Measurements from ENCODE around the gene GNPNAT1. TPM values are rescaled to one million over a fixed set of nuclear protein-coding genes. Genes with fewer than 3 reads are reported as not detected.

Gene GNPNAT1
- total RNA-seq (2021) (43.2 and 45.2 TPM in 2 replicates), Bru-seq, nascent RNA (percentile 81 among the genes with signal in this experiment), BruChase-seq, experiment 1, labeled RNA remaining after a 2-hour chase (percentile 87 among the genes with signal in this experiment), BruChase-seq, experiment 2, labeled RNA remaining after a 6-hour chase (percentile 96 among the genes with signal in this experiment)
- long read RNA-seq, transcript GNPNAT1-201 (6 exons, 3,860 nt): major isoform, 54 of 76 reads
- long read RNA-seq, partial matches to known transcripts: 2 of 76 reads
- long read RNA-seq, other reads (novel, unspliced or antisense): 19 of 76 reads

DNA sequence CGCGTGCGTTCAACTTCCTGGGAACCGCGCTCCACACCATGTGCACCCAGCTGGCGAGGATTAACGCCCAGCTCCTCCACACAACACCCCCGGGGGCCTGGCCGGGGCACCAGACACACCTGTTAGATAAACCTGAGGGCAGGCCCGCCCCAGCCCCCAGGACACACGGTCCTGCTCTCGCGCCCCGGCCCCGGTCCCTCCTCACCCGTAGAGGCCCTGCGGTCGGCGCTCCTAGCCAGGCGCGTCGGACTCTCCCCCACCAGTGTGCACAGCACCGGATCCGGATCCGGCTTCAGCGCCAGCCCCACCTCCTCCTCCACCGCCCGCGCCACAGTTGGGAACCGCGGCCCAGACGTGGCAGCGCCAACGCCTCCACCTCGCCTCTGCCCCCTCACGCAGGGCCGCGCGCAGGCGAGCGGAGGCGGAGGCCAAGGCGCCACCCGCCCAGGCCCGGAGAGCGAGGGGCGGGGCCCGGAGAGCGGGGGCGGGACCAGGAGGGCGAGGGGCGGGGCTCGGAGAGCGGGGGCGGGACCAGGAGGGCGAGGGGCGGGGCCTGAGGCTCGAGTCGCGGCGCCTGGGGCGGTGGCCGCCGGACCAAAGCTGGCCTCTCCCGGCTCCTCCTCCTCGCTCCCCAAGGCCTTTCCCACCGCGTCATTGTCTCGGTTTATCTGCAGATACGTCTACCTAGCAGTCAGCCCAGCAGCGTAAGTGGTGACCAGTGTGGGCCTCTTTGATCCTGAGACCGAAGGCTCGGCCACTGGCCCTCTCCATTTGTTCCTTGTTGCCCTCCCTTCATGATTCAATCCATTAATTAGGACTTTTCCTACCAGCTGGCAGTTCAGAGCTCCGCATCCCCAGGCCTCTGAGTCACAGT, at the start of gene GNPNAT1:
Gene GNPNAT1 (minus strand): TSS at position 385 of the 874 bp plus-strand sequence. CDS start 6,957 bp downstream, outside the sequence.
- H3K9me3 ChIP-seq (ENCODE audit: insufficient read depth, low read depth): no peaks in the 10 kb centered on the region
- H3K36me3 ChIP-seq (ENCODE audit: low read depth): peaks cover 3% of the 10 kb centered on the region; the same call in 1 of the 2 replicates
- no TSS peak for BruUV-seq (replicated peaks)
- peak; percentile 82 to 94 for DNase-seq
- CTCF ChIA-PET: interaction anchor here (0.6 kb wide), 1 partner anchor 95 kb away, joined by 6 read pairs; no protein-coding TSS in a partner anchor
- H3K79me2 ChIP-seq (ENCODE audit: low read depth): peaks cover 47% of the 10 kb centered on the region
- H3K27ac ChIP-seq: peak within 1 kb of the TSS; percentile 90
- H3K4me1 ChIP-seq (replicated peaks; ENCODE audit: insufficient read depth): peaks cover 23% of the 10 kb centered on the region
- intact Hi-C loops (cut with micrococcal nuclease; ENCODE audit: unreplicated experiment): loop anchor here (2.0 kb wide), 1 partner anchor 63 kb away; no protein-coding TSS in a partner anchor
- peak within 1 kb of the TSS; percentile 96 for H2AFZ ChIP-seq
- H4K20me1 ChIP-seq (ENCODE audit: insufficient read depth): peaks cover 8% of the 10 kb centered on the region
- no peak for TF ChIP-seq EZH2 (IDR thresholded peaks at IDR 0.05; ENCODE audit: low read depth)
- H3K9me2 ChIP-seq (ENCODE audit: insufficient read depth): no peaks in the 10 kb centered on the region
- POLR2A ChIA-PET (ENCODE audit: unreplicated experiment): interaction anchor here (0.5 to 0.8 kb wide), 5 partner anchors 130 to 1052 kb away, joined by 3 to 13 read pairs (median 4); no protein-coding TSS in a partner anchor
- H3K4me3 ChIP-seq: peak within 1 kb of the TSS; percentile 85
- H3K27me3 ChIP-seq (ENCODE audit: insufficient read depth, low read depth): no peaks in the 10 kb centered on the region
- H3F3A ChIP-seq (ENCODE audit: insufficient read depth, low read depth): peaks cover 15% of the 10 kb centered on the region
- H3K4me2 ChIP-seq: peak within 1 kb of the TSS; percentile 88

DNA sequence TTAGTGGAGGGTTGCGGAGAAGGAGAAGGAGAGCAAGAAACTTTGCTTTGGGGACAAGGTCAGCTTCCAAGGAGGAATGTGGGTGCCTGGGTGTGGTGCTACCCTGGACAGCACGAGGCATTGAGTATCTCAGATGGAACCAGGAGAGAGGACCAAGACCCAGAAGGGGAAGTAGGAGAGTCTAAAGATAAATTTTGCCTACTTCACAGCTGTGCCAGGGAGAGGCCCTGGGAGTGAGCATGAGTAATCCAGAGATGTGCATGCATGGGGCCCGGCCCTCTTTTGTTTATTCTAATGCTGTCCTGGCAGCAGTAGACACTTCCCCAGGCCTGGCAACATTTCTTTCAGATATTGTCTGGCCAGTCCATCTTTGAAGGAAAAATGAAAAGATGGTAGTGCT, 49.5 kb upstream of the GNPNAT1 start:
- Histone ChIP-seq H3K4me1 (replicated peaks; ENCODE audit: insufficient read depth) (no peaks in the 10 kb centered on the region), H3K4me3 (no peak overlapping the region), H2AFZ (no peak overlapping the region), H3K4me2 (no peak overlapping the region), H3K79me2 (ENCODE audit: low read depth) (no peaks in the 10 kb centered on the region), H3F3A (ENCODE audit: insufficient read depth, low read depth) (no peaks in the 10 kb centered on the region), H3K27ac (no peak overlapping the region), H3K36me3 (ENCODE audit: low read depth) (no peaks in the 10 kb centered on the region), H3K27me3 (ENCODE audit: insufficient read depth, low read depth) (no peaks in the 10 kb centered on the region), H4K20me1 (ENCODE audit: insufficient read depth) (no peaks in the 10 kb centered on the region), H3K9me3 (ENCODE audit: insufficient read depth, low read depth) (no peaks in the 10 kb centered on the region), H3K9me2 (ENCODE audit: insufficient read depth) (no peaks in the 10 kb centered on the region)
- intact Hi-C loops (cut with micrococcal nuclease; ENCODE audit: unreplicated experiment): no loop called here
- TF ChIP-seq, protein P1, sequence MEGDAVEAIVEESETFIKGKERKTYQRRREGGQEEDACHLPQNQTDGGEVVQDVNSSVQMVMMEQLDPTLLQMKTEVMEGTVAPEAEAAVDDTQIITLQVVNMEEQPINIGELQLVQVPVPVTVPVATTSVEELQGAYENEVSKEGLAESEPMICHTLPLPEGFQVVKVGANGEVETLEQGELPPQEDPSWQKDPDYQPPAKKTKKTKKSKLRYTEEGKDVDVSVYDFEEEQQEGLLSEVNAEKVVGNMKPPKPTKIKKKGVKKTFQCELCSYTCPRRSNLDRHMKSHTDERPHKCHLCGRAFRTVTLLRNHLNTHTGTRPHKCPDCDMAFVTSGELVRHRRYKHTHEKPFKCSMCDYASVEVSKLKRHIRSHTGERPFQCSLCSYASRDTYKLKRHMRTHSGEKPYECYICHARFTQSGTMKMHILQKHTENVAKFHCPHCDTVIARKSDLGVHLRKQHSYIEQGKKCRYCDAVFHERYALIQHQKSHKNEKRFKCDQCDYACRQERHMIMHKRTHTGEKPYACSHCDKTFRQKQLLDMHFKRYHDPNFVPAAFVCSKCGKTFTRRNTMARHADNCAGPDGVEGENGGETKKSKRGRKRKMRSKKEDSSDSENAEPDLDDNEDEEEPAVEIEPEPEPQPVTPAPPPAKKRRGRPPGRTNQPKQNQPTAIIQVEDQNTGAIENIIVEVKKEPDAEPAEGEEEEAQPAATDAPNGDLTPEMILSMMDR (conservative IDR thresholded peaks at IDR 0.05): no peak
- no peak for TF ChIP-seq EZH2 (IDR thresholded peaks at IDR 0.05; ENCODE audit: low read depth)
- DNase-seq: peak in 1 of 2 experiments; percentile 25
- no TSS peak for BruUV-seq (replicated peaks)
- ChIA-PET CTCF (no interaction called here), POLR2A (ENCODE audit: unreplicated experiment) (no interaction called here)

DNA sequence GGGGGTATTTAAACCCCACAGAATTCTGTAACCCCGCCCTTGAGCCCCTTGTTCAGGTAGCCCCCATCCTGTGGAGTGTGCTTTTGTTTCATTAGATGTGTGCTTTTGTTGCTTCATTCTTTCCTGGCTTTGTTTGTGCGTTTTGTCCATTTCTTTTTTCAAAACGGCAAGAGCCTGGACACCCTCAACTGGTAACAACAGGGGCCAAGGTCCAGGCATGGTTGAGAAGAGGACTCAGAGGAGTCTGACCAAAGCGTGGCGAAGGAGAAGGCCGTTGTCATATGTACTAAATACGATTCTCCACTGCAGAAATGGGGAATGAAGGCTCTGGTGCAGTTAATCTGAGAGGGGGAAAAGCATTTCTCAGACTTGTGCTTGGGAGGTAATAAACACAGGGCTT, 46.0 kb upstream of the GNPNAT1 start:
- TF ChIP-seq, protein P1 (conservative IDR thresholded peaks at IDR 0.05): no peak
- TF ChIP-seq EZH2 (IDR thresholded peaks at IDR 0.05; ENCODE audit: low read depth): no peak
- POLR2A ChIA-PET (ENCODE audit: unreplicated experiment): interaction anchor here (0.7 kb wide), 1 partner anchor 21 kb away, joined by 8 read pairs; no protein-coding TSS in a partner anchor

More for the DNA sequence above, 46.0 kb upstream of the GNPNAT1 start:
- Histone ChIP-seq H3K9me3 (ENCODE audit: insufficient read depth, low read depth) (no peaks in the 10 kb centered on the region), H2AFZ (no peak overlapping the region), H4K20me1 (ENCODE audit: insufficient read depth) (no peaks in the 10 kb centered on the region), H3K36me3 (ENCODE audit: low read depth) (no peaks in the 10 kb centered on the region), H3K27ac (no peak overlapping the region), H3K27me3 (ENCODE audit: insufficient read depth, low read depth) (no peaks in the 10 kb centered on the region), H3F3A (ENCODE audit: insufficient read depth, low read depth) (no peaks in the 10 kb centered on the region), H3K9me2 (ENCODE audit: insufficient read depth) (no peaks in the 10 kb centered on the region), H3K4me3 (no peak overlapping the region), H3K4me2 (no peak overlapping the region), H3K79me2 (ENCODE audit: low read depth) (no peaks in the 10 kb centered on the region), H3K4me1 (replicated peaks; ENCODE audit: insufficient read depth) (0 out of 2 replicates have a peak, but pooled peaks cover 7% of the 10 kb centered on the region)
- BruUV-seq (replicated peaks): no TSS peak
- intact Hi-C loops (cut with micrococcal nuclease; ENCODE audit: unreplicated experiment): no loop called here
- CTCF ChIA-PET: no interaction called here
- DNase-seq: no peak

All from PC-9 (cell line).